Raji (cell line): ENCODE measurements around the gene SGK1.
A peak's percentile ranks its signal among the peaks of the same experiment; 100 is the strongest.

Experiments
- POLR2A ChIP-seq: IDR thresholded peaks from 2 replicates; pipeline ENCODE4 v1.6.1; 2011; ENCODE audit warnings: low read depth, low read length, control low read depth; ENCODE audit not compliant: insufficient read depth

The SGK1 gene

DNA sequence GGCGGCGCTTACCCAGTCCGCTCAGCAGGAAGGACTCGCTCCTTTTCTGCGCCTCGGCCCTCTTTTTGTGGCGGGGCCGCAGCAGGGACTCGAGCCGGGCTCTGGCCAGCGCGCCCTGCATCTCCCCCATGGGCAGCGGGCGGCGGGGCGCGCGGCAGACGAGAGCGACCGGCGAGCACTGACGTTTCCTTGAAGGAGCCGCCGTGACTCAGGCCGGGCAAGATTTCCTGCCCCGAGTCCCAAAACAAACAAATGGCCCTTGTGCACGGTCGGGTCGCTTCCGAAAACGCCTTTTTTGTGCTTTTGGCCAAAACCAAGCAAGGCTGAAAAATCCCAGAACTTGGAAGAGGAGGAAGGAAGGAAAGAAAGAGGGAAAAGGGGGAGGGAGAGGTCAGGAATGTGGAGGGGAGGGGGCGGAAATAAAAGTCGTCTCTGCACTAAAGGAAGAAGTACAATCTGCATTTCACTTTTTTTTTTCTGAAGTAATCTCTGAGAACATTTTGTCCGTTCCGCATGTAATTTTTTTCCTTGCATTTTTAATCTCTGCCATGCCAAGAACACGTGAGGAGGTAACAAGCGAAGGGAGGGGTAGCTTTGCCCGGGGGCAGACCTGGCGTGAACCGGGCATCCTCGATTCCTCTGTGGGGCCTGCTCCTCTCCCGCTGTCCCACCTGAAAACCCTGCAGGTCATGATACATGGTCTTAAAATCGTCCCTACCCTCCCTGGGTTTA lies 142.2 kb downstream of the SGK1 start:
- TF ChIP-seq POLR2A, result no peak

DNA sequence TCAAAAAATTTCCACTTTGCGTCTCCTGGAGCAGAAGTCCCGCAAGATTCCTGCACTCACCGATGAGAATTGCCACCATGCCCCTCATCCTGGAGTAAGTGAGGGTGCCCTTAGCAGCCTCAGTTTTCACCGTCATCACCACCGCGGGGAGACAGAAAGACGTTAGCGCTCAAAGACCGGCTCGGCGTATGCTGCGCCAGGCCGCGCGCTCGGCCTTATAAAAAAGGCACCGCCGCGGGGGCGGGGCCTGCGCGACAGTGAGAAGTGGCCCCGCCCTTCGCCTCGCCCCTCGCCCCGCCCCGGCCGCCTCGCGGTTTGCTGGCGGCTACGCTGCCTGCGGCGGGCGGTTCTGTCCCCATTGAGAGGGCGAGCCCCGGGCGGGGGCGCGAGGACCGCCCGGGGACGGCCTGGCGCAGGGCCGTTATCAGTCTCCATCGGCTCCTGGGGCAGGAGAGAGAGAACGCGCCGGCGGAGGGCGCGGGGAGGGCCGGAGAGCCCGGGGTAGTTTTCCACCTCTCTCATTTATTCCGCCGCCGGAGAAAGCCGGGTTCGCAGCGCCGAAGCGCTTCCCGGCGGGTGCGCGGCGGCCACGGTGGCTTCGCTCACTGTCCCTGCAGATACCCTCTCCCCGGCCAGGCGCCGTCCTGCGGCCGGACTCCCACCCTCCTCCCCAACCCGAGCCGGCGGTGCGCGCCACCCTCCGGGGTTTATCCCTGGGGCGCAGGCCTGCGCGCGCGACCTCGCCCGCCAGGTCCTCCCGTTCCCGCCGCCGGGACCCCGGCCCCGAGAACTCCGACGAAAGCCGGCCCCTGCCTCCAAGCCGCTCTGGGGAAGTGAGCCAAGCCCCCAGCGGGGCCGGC lies 143.0 kb downstream of the SGK1 start:
- peak; percentile 99 for TF ChIP-seq POLR2A

DNA sequence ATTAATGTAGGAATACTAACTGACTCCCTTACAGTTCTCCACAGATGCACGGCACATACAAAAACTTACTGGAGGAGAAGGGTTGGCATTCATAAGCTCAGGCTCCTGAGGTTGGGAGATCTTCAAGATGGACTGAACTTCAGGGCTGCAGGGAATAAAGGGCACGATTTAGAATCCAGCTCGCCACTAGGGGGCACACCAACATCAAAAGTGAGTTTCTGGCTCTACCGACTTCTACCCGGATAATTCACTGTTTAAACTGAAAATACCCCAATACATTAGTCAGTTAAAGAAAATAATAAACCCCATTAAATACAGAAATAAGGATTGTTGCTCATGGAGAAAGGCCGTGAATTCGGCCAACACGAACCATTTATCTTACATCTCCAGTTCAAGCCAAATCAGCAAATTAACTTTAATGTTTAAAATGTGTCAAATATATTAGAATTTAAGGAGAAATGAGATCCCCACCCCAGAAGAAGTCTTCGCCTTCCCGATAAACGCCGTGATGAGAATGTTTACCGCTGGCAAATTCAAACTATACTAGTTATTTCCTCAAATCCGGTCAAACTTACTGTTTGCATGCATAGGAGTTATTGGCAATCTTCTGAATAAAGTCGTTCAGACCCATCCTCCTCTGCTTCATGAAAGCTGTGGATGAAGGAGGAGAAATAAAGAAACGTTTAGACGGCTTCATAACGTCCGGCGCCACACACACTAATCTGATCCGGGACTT lies 143.8 kb downstream of the SGK1 start:
- TF ChIP-seq POLR2A, result no peak

DNA sequence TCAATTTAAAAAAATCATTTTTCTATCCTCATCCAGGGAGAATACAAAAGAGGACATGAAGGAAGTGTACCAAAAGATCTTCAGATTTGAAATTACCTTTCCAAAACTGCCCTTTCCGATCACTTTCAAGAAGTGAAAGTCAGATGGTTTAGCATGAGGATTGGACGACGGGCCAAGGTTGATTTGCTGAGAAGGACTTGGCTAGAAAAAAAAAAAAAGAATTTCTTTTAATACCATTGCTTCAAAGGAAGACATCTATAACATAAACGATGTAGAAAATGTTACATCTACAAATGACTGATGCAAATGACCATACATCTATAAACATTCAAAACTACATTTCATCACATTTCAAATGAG lies 144.6 kb downstream of the SGK1 start:
- no peak for TF ChIP-seq POLR2A

DNA sequence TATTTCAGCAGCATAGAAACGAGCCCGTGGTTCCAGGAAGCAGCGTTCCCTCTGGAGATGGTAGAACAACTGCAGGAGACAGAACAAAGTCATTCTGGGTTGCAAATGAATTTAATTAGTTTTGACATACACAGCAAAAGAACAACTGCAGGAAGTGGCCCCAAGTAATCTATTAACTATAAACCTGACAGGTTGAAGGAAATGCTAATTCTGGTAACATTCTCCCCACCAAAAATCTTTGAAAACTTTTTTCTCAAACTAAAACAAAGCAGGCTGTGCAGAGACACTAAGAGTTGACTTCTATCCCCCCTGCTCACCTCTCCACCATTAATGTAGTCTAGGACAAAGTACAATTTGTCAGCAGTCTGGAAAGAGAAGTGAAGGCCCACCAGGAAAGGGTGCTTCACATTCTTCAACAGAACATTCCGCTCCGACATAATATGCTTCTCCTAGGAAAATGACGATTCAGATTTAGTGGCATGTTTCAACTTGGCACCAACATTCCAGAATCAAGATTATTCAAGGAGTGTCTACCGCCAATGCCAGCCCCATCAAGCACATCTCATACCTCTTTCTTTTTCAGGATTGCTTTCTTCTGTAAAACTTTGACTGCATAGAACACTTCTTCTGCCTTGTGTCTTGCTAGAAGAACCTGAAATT lies 145.1 kb downstream of the SGK1 start:
- no peak for TF ChIP-seq POLR2A

DNA sequence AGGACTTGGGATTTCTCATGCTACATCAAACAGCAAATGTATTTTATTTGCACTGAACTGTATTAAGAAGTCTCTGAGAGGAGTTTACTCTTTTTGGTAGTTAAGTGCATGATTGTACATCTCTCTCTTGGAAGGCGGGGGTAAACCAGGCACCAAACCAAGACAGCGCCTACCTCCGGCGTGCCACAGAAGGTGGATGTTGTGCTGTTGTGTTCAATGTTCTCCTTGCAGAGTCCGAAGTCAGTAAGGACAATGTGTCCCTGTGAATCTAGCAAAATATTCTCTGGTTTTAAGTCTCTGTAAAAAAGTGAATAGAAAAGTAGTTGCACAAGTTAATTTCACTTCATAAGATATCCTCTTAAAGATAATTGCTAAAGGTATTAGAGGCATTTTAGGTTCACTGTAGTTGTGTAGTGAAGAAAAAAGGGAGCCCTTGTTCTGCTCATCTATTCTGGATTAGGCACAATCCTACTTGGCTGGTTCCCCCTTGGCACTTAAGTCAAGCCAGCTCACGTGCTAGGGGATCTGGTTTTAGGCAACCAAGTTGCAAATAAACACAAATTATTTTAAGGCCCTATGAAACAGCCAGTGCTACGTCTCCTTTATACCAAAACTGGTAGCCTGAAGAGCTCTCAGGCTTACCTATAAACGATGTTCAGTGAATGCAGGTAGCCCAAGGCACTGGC lies 145.7 kb downstream of the SGK1 start:
- TF ChIP-seq POLR2A, result no peak

DNA sequence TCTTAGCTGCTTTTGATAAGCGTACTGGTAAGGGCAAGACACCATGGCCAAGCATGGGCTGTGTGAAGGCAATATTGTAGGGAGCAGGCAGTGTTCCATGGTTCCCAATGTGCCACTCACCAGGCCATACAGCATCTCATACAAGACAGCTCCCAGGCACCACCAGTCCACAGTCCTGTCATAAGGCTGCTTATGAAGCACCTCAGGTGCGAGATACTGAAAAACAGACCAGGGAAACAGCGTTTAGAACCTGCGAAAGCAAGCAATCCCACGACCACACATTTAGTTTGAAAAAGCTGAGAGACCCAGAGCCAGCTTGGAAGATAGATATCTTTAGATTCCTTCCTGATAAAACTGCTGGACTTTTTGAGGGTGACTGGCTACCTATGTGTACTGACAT lies 146.4 kb downstream of the SGK1 start:
- no peak for TF ChIP-seq POLR2A

DNA sequence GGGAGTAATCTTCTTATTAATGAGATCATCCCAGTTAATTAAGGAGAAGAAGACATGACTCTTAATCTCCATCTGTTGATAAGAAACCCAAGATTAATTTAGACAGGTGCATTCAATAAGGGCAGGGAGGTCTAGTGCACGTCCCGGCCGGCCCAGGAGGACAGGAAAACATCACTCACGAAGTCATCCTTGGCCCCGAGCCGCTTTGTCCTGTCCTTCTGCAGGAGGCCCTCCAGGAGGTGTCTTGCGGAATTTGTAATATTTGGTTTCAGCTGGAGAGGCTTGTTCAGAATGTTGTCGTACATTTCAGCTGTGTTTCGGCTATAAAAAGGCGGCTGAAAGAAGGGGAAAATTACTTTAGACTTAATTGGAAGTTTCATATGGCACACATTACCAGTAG lies 147.1 kb downstream of the SGK1 start:
- no peak for TF ChIP-seq POLR2A

DNA sequence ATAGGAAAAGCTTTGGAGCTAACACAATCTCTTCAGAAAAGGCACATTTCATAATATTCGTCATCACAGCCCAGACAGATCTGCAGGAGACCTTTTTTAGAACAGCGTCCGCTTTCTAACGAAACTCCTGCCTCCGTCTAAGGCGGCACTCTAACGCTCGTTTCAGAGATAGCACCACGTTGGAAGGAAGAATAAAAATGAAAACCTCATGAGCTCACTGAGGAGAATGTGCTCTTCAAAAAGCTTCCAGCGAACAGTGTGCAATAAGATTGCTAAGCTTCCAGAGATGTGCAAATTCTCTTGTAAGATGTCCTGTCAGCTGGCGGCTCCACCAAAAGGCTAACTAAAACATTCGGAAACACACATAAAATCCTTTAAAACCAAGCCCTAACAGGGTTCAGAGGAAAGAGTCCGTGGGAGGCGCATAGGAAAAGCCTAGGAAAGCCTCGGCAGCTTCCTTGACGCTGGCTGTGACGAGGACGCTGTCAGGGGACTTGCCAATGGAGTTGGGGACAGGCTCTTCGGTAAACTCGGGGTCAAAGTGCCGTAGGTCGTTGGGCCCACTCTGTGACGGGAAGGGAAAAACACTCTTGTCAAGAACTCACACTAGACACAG lies 147.9 kb downstream of the SGK1 start:
- TF ChIP-seq POLR2A, result no peak

DNA sequence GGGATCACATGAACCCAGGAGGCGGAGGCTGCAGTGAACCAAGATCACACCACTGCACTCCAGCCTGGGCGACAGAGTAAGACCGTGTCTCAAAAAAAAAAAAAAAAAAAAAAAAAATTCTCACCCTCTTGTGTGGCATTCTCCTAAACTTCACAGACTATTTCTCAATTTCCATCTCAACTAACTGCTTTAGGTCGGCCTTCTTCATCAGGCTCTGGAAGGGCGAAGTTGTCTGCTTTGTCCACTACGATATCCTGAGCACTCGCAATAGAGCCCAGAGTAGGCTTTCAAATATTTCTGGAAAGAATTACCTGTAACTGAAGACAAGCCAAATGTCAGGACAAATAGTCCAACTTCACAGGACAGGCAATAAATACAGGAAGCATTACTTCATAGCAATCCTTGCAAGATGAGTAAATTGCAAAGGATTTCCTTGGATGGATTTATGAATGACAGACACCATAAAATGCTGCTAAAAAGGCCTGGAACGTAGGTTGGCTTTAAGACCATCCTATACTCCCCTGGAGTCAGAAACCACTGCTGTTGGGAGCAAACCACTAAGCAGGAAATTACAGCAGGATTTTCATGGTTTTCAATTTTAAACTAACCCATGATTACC lies 149.2 kb downstream of the SGK1 start:
- TF ChIP-seq POLR2A, result no peak

DNA sequence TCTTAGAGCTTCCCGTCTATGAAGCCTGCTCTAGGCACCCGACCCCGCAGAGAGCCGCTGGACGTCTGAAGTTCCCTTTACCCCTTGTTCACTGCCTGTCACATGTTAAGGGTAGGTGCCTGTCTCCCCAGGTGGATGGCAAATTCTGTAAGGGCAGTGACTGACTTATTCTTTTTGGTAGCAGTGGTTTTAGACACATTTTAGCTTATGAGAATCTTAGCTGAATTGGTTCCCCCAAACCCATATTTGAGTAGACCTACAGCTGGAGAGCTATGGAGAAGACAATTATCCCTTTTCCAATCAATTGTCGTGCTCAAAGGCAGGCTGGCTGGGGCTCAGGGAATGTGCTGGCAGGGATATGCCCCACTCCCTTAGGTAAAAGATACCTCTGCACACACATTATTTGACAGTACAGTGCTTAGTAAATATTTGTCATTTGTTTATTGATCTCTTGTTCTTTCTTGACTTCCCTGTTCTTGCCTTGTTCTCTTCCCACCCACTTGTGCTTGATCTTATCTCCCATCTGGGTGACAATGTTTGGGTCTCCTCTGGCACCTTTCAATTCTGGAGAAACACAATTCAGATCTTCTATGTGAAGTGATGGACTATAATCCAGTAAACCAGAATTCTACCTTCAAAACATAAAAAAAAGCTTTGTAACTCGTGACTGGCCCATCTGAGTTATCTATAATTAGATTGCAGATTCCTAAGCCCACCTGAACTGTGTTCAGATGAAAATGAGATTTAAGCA lies 151.2 kb downstream of the SGK1 start:
- TF ChIP-seq POLR2A, result no peak

DNA sequence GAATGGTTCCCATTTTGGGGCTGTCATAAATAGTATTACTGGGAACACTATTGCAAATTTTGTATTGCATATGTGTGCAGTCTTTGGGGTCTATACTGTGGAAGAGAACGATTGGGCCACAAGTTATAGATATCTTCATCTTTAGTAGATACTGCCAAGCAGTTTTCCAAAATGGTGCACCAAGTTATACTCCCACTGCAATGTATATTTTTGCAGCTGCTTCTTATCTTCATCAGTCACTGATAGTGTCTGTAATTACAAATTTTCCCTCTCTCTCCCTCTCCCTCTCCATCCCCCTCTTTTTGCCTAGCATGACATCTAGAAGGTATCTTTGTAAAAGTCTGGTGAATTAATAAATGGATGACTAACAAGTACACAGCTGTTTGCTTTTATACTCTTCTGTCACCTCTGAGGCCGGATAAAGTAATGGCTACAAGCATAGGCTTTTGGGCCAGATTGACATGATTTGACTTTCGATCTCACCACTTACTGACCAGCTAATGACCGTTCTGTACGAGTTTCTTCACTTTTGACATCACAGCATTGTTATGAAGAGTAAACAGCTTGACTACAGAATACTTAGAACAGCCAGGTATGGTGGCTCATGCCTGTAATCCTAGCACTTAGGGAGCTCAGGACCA lies 152.2 kb downstream of the SGK1 start:
- TF ChIP-seq POLR2A, result no peak

DNA sequence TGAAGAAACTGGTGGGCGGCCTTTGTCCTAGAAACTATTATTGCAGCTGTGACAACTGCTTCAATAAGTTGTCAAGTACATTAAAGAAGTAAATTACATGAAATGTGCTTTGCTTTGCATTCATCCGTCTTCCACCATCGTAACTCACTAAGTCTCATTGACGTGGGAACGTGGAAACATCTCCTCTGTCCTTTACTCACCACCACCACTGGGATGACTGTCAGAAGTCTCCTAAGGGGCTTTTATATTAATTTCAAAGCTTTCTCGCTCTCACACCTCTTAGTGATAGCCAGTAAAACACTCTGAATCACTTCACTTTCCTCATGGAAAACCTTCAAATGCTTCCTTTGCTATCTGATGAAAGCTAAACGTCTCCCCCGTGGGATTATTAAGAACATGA lies 153.6 kb downstream of the SGK1 start:
- TF ChIP-seq POLR2A, result no peak
